ENCODE results near the gene SEC63.

DNA sequence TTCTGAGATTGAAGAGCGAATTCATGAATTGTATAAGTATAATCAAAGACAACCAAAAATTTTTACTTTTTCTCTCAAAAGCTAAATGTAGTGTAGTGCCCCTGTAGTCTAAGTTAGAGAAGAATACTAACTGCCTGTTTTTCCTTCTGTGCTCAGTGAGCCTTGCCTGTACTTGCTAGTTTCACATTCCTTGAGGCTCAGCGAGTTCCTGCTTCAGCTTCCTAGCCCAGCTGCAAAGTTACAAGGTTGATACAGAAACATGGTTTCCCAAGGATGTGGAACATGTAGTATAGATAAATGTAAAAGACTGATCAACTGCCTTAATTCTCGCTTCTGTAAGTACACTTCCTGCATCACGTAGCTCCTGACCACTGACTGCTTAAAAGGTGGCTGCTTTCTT is 33.1 kb upstream of the SEC63 start:
- TF ChIP-seq, protein P1, sequence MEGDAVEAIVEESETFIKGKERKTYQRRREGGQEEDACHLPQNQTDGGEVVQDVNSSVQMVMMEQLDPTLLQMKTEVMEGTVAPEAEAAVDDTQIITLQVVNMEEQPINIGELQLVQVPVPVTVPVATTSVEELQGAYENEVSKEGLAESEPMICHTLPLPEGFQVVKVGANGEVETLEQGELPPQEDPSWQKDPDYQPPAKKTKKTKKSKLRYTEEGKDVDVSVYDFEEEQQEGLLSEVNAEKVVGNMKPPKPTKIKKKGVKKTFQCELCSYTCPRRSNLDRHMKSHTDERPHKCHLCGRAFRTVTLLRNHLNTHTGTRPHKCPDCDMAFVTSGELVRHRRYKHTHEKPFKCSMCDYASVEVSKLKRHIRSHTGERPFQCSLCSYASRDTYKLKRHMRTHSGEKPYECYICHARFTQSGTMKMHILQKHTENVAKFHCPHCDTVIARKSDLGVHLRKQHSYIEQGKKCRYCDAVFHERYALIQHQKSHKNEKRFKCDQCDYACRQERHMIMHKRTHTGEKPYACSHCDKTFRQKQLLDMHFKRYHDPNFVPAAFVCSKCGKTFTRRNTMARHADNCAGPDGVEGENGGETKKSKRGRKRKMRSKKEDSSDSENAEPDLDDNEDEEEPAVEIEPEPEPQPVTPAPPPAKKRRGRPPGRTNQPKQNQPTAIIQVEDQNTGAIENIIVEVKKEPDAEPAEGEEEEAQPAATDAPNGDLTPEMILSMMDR (IDR thresholded peaks at IDR 0.05; ENCODE audit: low read length) = no peak
- no peak for TF ChIP-seq EZH2 (IDR thresholded peaks at IDR 0.05; ENCODE audit: borderline replicate concordance, low read length)

Data from OCI-LY1 (cell line).